Measurements from ENCODE around the gene SQSTM1. TPM values are rescaled to one million over a fixed set of nuclear protein-coding genes. Genes with fewer than 3 reads are reported as not detected.
"Not testable (repeated sequence)": the region's sequence is repeated elsewhere in the genome, so short reads cannot be mapped to it uniquely, and the experiment has no call there.

Gene SQSTM1
- total RNA-seq, 1 donor, result 229 TPM

GRCh38 chr5:179789278-179789677 is 31.4 kb upstream of the SQSTM1 start:
- not testable (repeated sequence) for H3K9me3 ChIP-seq (ENCODE audit: low read depth, low read length); H3K27me3 ChIP-seq (ENCODE audit: insufficient read depth, low read length); H3K4me3 ChIP-seq (ENCODE audit: low read length)
- H3K4me1 ChIP-seq (ENCODE audit: insufficient read depth, low read length), result peaks cover 26% of the 10 kb centered on the region

DNA sequence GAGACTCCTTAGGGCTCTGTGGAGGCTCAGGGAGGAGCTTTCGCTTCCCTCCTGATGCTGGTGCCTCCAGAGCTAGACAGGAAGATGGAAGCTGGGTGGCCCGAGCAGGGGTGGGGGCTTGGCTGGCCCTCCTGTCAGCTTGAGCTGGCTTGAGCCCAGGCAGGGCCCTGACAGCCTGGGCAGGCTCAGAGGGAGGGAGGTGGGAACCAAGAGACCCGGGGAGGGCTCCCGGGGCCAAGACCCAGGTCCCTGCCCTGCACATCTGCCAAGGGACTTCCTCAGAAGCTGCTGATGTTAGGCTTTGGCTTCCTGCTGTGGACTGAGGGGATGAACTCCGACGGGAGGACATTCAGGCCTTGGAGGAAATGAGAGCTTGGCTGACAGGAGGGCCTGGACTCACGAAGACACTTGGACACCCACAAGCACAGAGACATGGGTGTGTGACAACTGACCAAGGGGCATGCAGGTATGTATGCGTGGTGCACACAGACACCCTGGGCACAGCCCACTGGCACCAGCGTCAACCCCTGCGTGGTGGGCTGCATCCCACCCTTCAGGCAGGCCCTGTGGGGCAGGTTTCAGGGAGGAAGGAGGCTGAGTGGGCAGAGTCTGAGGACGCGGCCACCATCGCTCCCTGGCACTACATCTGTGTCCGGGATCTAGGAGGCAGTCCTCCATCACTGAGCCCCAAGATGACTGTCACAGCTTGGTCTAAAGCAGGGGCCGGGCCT is 28.7 kb upstream of the SQSTM1 start:
- Histone ChIP-seq H3K27me3 (ENCODE audit: insufficient read depth, low read length) (no peaks in the 10 kb centered on the region), H3K4me3 (ENCODE audit: low read length) (no peak overlapping the region), H3K9me3 (ENCODE audit: low read depth, low read length) (no peaks in the 10 kb centered on the region), H3K4me1 (ENCODE audit: insufficient read depth, low read length) (peaks cover 47% of the 10 kb centered on the region)

DNA sequence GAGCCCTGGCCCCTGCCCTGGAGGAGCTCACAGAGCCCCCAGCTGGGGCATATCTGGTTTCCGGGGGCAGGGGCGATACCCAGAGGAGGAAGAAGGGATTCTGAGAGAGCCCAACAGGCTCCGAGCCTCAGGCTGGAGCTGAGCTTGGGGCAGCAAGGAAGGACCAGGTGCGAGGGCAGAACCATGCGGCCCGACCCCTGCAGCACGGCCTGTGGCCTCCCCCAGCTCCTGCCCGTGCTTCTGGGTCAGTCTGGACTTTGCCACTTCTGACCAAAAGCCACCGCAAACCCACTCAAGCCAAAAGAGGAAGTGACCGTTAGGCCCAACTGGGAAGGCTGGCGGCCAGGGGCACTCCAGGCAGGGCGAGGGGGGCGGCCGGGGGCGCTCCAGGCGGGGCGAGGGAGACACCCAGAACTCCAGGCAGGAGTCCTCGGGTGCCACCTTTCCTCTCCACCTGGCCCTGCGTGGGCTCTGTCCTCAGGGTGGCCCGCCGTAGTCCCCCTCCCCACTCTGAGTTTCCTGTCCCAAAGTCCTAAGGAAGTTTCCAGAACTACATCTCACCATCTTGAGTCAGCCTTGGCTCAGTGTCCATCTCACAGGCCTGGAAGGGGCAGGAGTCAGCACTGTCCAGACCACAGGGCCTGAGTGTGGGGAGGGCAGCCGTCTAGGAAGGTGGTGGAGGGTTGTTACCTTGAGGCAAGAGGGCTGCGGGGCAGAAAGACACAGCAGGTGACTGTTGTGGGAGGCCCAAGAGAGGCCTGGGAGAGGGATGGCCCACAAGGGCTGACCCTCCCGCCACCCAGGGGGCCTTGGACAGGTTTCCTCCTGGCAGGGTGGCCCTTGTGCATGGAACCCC is 27.9 kb upstream of the SQSTM1 start:
- H3K4me3 ChIP-seq (ENCODE audit: low read length), result no peak overlapping the region
- H3K9me3 ChIP-seq (ENCODE audit: low read depth, low read length), result no peaks in the 10 kb centered on the region
- peaks cover 48% of the 10 kb centered on the region for H3K4me1 ChIP-seq (ENCODE audit: insufficient read depth, low read length)
- no peaks in the 10 kb centered on the region for H3K27me3 ChIP-seq (ENCODE audit: insufficient read depth, low read length)

DNA sequence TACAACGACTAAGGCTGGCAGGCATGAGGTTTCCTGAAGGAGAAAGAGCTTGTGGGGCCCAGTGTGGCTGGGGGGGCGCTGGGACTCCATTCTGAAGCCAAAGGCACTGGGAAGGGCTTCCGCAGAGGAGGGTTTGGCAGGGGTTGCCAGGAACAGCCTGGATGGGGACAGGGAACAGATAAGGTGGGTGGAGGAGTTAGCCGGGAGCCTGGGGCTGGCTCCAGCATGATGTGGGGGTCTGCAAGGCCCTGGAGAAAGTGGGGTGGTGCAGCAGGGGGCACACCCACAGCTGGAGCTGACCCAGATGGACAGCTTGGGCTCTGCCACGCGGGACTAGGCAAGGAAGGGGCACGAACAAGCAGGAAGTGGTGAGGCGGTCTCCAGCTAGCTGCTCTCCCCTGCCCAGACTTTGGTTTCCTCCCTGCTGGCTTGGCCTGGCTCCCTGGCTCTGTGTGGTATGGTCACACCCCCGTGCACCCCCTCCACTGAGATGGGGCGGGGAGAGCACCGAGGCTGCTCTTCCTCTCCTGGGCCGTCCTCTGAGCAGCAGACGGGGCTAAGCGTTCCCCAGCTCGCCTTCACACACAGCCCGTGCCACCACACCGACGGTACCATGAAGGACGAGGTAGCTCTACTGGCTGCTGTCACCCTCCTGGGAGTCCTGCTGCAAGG is 27.1 kb upstream of the SQSTM1 start, which contains the start of gene LTC4S:
LTC4S (plus strand) TSS at position 519 of the 672 bp plus-strand sequence; CDS start at position 614, 95 bp downstream.
- Histone ChIP-seq H3K4me3 (ENCODE audit: low read length) (no peak within 1 kb of the TSS), H3K4me1 (ENCODE audit: insufficient read depth, low read length) (peaks cover 48% of the 10 kb centered on the region), H3K27me3 (ENCODE audit: insufficient read depth, low read length) (no peaks in the 10 kb centered on the region), H3K9me3 (ENCODE audit: low read depth, low read length) (no peaks in the 10 kb centered on the region)

DNA sequence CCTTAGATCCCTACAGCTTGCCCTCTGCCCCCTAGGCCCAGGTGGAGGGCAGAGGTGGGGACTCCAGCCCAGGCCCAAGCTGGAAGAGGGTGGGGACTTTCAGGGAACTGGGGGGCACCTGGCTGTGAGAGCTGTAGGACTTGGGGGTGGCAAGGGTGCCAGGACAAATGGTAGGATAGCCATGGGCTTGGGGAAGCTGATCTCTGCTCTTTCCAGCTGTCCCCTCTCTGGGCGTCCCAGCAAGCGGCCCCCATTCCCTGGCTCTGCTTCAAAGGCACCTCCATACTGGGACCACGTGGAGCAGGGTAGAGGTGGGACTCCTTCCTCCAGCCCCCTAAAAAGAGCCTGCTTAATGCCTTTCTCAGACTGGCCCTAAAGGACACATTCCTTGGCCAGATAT is 26.5 kb upstream of the SQSTM1 start:
- Histone ChIP-seq H3K4me3 (ENCODE audit: low read length) (no peak overlapping the region), H3K9me3 (ENCODE audit: low read depth, low read length) (no peaks in the 10 kb centered on the region), H3K27me3 (ENCODE audit: insufficient read depth, low read length) (no peaks in the 10 kb centered on the region), H3K4me1 (ENCODE audit: insufficient read depth, low read length) (peaks cover 48% of the 10 kb centered on the region)

DNA sequence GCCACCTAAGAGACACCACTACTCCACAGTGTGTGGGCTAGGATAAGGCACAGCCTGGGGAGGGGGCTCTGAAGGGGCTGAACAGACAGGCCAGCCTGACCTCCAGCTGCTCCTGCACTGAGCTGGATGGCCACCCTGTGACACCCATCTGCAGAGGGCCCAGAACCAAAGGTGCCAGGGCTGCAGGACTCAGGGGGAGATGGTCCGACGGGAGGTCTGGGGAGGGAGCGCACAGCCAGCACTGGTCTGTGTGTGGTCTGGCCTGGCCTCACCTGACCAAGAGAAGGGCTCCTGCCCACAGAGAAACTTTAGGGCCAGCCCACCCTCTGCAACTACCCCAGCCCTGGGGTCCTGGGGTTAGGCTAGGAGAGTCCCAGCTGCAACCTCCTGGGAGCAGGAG is 26.1 kb upstream of the SQSTM1 start:
- H3K4me1 ChIP-seq (ENCODE audit: insufficient read depth, low read length), result peaks cover 48% of the 10 kb centered on the region
- H3K4me3 ChIP-seq (ENCODE audit: low read length), result no peak overlapping the region
- no peaks in the 10 kb centered on the region for H3K9me3 ChIP-seq (ENCODE audit: low read depth, low read length)

DNA sequence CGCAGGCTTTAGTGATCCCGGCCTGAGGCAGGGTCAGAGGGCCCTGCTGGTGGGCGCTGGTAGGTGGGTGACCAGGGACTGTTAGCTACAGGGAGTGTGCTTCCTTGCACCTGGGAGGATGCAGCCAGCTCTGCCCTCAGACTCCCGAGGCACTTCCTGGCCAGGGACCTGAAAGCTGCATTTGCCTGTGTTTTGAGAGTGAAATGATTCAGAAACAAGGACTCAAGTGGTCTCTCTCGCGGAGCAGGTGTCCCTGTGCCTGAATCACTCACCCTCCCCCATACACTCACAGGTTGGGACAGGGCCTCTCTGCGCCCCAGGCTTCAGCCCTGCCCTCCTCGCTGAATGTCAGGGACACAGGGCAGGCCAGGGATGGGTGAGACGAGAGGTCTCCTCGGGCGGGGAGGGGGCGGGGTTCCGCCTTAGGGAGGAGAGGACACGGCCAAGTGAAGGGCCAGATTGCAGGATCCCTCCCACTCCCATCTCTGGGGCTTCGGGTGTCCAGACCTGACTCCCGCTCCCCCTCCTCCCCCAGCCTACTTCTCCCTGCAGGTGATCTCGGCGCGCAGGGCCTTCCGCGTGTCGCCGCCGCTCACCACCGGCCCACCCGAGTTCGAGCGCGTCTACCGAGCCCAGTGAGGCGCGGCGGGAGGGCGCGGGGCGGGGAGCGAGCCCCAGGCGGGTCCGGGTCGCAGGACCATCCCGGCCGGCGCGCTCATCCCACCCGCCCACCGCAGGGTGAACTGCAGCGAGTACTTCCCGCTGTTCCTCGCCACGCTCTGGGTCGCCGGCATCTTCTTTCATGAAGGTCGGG is 25.4 kb upstream of the SQSTM1 start:
- H3K27me3 ChIP-seq (ENCODE audit: insufficient read depth, low read length), result no peaks in the 10 kb centered on the region
- H3K4me3 ChIP-seq (ENCODE audit: low read length), result peak overlapping the region; percentile 38
- peaks cover 48% of the 10 kb centered on the region for H3K4me1 ChIP-seq (ENCODE audit: insufficient read depth, low read length)
- no peaks in the 10 kb centered on the region for H3K9me3 ChIP-seq (ENCODE audit: low read depth, low read length)

More for the DNA sequence above, 26.1 kb upstream of the SQSTM1 start:
- H3K27me3 ChIP-seq (ENCODE audit: insufficient read depth, low read length), result no peaks in the 10 kb centered on the region

GRCh38 chr5:179795863-179796833 is 24.6 kb upstream of the SQSTM1 start:
- Histone ChIP-seq H3K4me3 (ENCODE audit: low read length) (peak overlapping the region; percentile 38), H3K4me1 (ENCODE audit: insufficient read depth, low read length) (peaks cover 48% of the 10 kb centered on the region)

GRCh38 chr5:179796877-179797608 is 23.7 kb upstream of the SQSTM1 start:
- Histone ChIP-seq H3K27me3 (ENCODE audit: insufficient read depth, low read length) (no peaks in the 10 kb centered on the region), H3K4me3 (ENCODE audit: low read length) (no peak overlapping the region), H3K9me3 (ENCODE audit: low read depth, low read length) (no peaks in the 10 kb centered on the region), H3K4me1 (ENCODE audit: insufficient read depth, low read length) (peaks cover 51% of the 10 kb centered on the region)

More at GRCh38 chr5:179795863-179796833, 24.6 kb upstream of the SQSTM1 start:
- no peaks in the 10 kb centered on the region for H3K9me3 ChIP-seq (ENCODE audit: low read depth, low read length)
- H3K27me3 ChIP-seq (ENCODE audit: insufficient read depth, low read length), result no peaks in the 10 kb centered on the region

DNA sequence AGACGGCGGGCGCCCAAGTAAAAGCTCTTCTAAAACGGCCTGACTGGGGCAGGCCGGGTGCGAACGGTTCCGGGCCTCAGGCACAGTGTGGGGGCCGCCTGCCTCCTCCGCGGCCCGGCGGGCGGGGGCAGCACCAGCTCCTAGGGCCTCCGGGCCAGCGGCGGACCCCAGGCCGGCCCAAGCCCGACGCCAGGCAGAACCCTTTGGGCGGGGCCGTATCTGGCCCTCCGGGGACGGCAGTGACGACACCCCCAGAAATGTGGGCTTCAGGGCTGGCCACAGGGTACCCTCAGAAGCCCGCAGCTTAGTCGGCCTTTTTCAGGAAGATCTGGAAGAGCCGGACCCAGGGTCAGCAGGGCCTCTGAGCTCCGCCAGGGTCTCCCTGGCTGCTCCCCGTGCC is 23.0 kb upstream of the SQSTM1 start:
- no peak overlapping the region for H3K4me3 ChIP-seq (ENCODE audit: low read length)
- no peaks in the 10 kb centered on the region for H3K9me3 ChIP-seq (ENCODE audit: low read depth, low read length)
- peaks cover 51% of the 10 kb centered on the region for H3K4me1 ChIP-seq (ENCODE audit: insufficient read depth, low read length)
- H3K27me3 ChIP-seq (ENCODE audit: insufficient read depth, low read length), result no peaks in the 10 kb centered on the region

DNA sequence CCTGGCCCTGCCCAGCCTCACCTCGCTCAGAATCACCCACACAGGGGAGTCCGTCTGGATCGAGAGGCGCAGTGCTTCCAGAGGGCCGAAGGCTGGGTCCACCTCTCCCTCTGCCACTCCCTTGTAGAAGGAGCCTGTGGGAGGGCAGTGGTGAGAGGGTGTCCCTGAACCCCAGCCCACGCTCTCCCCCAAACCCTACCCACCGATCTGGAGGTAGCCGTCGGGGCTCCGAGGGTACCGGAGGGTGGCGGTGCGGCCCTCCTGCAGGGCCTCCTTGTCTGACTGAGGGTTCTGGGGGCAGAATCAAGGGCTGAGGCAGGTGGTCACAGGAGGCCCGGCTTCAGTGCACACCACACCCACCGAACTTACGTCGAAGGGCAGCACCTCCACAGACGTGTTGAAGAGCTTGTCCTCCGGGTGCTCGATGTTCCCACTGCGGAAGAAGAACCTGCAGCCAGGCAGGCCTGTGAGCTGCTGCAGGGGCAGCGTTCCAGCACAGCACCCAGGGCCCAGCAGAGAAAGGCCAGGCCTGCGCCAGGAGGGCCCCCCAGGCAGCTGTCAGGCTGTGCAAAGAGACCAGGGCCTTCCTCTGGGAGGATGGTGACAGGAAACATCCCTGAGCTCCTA is 22.4 kb upstream of the SQSTM1 start:
- Histone ChIP-seq H3K27me3 (ENCODE audit: insufficient read depth, low read length) (no peaks in the 10 kb centered on the region), H3K9me3 (ENCODE audit: low read depth, low read length) (no peaks in the 10 kb centered on the region), H3K4me3 (ENCODE audit: low read length) (no peak overlapping the region), H3K4me1 (ENCODE audit: insufficient read depth, low read length) (peaks cover 51% of the 10 kb centered on the region)

DNA sequence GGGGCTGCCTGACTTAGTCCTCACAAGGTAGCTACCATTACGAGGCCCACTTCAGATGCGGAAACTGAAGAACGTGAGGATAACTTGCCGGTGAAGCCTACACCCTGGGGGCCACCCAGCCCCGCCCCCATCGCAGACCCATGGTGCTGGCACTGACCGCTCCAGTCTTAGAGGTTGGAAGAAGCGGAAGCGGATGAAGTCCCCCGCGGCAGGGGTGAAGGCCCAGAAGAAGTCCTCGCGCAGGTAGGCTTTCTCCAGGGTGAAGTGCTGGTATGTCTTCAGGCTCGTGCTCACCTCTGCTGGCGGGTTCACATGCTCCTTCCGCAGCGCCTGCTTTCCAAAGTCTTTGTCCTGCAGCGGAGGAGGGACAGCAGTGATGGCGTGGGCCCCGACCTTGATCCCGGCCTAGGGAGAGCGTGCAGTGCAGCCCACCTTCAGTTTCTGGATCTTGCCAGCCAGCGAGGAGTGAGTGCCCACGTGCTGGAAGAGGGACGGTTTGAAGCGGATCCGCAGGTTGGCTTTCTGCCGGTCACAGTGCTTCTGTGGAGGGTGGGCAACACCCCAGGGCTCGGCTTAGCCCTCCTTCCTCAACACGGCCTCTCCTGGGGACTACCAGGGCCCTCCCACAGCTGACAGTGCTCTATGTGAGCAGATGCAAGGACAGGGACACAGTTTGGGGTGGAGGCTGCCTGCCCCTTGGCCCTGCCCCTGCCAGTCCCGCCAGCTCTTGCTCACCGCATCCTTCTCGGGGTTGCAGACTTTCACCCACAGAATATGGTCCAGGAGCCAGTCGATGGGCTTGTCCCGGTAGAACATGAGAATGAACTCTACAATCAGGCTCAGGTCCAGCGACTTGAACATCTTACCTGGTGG is 21.7 kb upstream of the SQSTM1 start:
- peaks cover 51% of the 10 kb centered on the region for H3K4me1 ChIP-seq (ENCODE audit: insufficient read depth, low read length)
- H3K27me3 ChIP-seq (ENCODE audit: insufficient read depth, low read length), result no peaks in the 10 kb centered on the region
- H3K4me3 ChIP-seq (ENCODE audit: low read length), result no peak overlapping the region
- no peaks in the 10 kb centered on the region for H3K9me3 ChIP-seq (ENCODE audit: low read depth, low read length)

Data from mononuclear cell (primary cell).